Measurements from ENCODE around the gene POLR3B.
"Not testable (repeated sequence)": the region's sequence is repeated elsewhere in the genome, so short reads cannot be mapped to it uniquely, and the experiment has no call there.

The POLR3B gene

DNA sequence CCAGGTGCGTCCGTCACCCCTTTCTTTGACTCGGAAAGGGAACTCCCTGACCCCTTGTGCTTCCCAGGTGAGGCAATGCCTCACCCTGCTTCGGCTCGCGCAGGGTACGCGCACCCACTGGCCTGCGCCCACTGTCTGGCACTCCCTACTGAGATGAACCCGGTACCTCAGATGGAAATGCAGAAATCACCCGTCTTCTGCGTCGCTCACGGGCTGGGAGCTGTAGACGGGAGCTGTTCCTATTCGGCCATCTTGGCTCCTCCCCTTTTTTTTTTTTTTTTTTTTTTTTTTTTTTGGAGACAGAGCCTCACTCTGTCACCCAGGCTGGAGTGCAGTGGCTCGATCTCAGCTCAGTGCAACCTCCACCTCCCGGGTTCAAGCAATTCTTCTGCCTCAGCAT, 120.1 kb downstream of the POLR3B start:
- DNase-seq = not testable (repeated sequence)

DNA sequence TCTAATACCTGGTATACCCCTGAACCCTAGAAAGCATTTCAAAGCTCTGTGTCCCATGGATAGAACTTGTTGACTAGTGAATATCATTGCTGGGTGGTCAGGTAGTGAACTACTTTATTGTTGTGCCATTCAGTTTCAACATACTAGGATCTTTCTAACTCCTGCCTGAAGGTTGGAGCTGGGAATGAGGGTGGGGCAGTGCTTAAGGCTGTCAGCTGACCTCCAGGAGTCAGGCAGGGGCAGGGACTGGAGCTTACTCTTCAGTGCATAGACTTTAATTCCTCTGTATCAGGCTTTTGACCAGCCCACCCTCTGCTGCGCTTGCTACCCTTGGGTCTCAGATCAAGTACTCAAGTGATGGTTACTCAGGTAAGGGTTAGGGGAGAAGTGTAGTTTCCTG, 122.7 kb downstream of the POLR3B start:
- DNase-seq = no peak

DNA sequence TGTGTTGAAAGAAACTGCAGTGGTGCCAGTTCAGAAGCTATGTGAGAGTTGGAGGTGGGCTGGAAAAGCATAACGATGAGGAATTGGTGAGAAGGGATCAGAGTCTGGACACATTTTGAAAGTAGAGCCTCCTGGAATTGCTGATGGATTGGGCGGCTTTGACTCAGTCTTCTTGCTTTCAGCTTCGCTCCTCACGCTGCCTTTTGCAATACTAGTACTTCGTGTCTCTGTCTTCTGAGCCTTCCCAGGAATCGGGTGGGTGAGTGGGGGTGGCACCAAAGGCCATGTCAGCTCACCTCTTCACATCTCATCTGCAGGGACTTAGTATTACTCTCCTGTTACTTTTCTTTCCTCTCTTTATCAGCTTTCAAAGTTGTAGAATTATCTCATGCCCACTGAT, 123.7 kb downstream of the POLR3B start:
- DNase-seq = no peak

DNA sequence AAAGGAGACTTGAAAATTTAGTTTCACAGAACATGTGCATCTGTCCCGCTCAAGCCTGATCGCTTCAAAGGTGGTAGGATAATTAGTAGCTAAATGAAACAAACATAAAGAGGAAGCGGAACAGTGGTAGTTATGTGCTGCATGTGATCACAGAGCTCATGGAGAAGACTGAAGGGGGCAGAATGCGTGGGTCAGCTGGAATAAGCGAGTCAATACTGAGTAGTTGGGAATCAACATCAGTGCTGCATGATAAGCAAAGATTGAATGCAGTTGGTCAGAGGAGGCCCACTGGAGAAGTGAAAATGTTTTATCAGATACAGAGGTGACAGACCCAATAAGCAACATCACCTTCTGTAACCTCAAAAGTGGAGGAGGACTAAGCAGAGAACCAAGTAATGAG, 130.1 kb downstream of the POLR3B start:
- DNase-seq = no peak

GRCh38 chr12:106488884-106489283, 131.3 kb downstream of the POLR3B start:
- DNase-seq = no peak

GRCh38 chr12:106490264-106490663, 132.7 kb downstream of the POLR3B start:
- no peak for DNase-seq

- DNase-seq = no peak
Measured at GRCh38 chr12:106492857-106493256, 135.3 kb downstream of the POLR3B start.

DNA sequence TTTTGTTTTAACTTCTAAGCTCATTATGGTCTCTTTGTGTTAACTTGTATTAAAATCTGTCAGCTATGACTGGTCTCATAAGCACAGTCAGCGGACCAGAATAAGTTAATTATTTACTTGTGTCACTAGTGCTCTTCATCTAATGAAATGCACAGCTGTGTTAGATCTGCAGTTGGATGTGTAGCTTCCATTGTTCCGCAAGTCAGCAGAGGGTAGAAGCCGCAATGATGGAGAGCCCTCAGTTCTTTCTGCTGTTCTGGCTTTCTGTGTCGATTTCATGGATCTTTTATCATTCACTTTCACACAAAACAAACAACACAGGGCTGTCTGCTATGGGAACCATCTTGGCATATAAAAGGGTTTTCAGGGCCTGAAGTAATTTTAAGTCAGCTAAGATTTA, 136.0 kb downstream of the POLR3B start:
- DNase-seq = no peak

- DNase-seq = no peak
Measured at GRCh38 chr12:106495354-106495965, 137.9 kb downstream of the POLR3B start.

- no peak for DNase-seq
Measured at GRCh38 chr12:106498056-106498455, 140.5 kb downstream of the POLR3B start.

DNA sequence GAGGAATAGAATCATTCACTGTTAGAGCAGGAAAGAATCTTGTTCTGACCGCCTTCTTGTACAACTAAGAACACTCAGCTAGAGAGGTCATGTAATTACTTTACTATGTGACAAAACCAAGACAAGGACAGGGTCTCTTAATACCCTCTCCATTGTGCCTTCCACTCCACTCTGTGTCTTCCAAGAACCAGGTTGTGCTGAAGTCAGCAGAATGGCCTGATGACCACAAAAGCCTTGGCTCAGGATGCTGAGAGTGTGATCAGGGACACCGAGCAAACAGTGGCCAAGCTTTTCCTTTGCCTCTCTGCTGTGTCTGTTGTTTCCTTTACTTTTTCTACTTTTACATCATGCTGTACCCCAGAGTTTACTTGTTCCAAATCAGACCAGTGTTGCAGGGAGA, 142.1 kb downstream of the POLR3B start:
- no peak for DNase-seq

DNA sequence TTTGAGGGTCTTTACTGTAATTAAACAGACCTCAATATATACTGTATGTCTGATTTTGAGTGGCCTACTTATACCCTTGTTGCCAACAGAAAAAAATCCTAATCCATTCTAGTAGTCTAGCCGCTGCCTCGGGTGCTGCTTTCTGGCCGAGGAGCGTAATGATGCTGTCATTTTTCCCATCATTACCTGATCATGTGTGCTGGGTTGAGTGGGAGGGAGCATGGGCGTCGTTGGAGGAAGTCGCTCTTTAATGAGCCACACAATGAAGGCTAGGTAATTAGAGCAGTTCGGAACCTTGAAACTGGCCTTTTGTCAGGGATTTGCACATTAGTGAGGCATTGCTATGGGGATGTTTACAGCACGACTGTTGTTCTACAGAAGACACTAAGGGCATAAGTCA, 149.1 kb downstream of the POLR3B start:
- DNase-seq = no peak

DNA sequence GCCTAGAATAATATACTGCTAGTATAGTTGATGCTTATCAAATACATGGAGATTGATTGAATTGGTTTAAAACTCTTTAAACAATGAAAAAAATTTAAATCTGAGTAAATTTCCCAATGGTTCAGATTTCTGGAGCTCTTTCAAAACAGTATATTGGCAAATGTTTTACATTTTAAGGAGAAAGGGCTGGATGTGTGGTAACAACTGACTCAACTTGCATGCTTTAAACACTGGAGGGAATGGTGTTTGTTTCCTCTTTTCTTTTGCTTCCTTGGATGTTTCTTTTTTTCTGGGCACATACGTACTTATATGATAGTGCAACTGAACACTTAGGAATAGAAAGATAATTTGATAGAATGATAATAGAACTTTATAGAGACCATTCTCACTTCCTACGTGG, 151.4 kb downstream of the POLR3B start:
- DNase-seq = no peak

DNA sequence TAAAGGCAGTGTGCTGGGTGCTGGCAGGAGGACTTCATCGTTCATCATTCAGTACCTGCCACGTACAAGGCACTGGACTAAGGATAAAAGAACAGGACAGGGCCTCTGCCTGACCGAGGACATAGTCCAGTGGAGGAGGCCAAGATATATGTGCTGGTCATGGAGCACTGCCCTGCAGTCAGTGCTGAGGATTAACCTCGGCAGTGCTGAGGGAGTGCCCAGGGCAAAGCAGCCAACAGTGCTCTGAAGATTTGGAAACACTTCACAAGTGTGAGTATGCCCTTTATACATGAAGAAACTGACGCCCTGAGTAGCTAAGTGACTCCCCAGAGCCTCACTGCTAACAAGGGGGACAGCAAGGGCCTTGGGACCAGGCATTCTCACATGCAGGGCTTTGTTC, 153.8 kb downstream of the POLR3B start:
- no peak for DNase-seq

DNA sequence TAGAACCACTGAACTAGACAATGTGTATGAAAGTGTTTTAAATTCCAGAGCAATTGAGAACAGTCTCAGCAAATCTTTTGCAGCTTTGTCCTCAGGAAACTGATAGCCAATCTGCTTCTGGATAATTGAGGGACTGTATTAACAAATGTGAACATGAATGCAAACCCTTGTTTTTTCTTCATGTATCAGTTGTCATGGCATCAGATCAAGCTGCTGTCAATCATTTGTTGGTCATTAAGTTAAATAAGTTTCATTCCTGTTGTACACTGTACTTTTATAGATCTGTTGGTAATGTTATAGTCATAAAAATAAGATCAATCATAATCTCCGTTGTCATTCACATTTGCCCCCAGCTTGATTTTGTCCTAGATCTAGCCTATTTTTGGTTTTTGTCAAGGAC, 159.8 kb downstream of the POLR3B start:
- no peak for DNase-seq

- DNase-seq = no peak
Measured at GRCh38 chr12:106519607-106520021, 162.1 kb downstream of the POLR3B start.

GRCh38 chr12:106521901-106522300, 164.4 kb downstream of the POLR3B start:
- no peak for DNase-seq

DNA sequence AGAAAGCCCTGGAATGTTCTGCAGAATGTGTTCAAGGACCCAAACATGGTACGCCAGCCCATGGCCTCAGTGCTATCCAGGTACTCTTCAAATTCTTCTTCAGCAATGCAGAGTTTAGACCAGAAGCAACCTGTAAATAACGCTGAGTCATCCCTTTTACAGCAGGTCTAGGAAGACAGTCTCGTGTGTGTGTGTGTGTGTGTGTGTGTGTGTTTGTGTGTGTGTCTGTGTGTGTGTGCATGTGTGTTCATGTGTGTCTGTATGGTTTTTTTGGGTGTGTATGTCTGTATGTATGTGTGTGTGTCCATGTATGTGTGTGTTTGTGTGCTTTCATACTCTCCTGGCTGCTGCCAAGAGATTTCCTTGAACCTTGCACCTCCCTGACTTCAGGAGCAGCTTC, 165.2 kb downstream of the POLR3B start:
- no peak for DNase-seq

- DNase-seq = no peak
Measured at GRCh38 chr12:106527356-106527755, 169.8 kb downstream of the POLR3B start.

DNA sequence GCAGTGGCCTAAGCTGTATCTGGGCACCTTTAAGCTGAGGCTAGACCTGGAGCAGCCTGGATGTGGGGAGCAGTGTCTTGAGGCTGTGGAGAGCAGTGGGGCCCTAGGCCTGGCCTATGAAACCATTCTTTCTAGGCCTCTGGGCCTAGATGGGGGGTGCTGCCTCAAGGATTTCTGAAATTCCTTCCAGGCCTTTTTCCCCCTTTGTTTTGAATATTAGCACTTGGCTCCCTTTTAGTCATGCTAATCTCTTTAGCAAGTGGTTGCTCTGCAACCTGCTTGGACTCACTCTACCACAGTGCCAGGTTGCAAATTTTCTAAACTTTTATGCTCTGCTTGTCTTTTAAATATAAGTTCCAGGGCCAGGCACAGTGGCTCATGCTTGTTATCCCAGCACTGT, 183.7 kb downstream of the POLR3B start:
- DNase-seq = no peak

GRCh38 chr12:106551410-106551809, 193.9 kb downstream of the POLR3B start:
- no peak for DNase-seq

DNA sequence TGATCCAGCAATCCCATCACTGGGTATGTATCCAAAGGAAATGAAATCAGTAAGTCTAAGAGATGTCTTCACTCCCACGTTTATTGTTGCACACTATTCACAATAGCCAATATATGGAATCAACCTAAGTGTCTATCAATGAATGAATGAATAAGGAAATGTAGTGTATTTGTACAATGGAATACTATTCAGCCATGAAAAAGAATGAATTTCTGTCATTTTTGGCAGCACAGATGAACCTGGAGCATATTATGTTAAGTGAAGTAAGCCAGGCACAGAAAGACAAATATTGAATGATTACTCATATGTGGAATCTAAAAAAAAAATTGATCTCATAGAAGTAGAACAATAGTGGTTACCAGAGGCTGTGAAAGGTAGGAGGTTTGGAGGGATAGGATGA, 194.7 kb downstream of the POLR3B start:
- DNase-seq = no peak

Measured in CD4-positive, alpha-beta T cell treated with Interleukin-17A for 4 hours (primary cell).